SJSA1 (cell line): ENCODE data around the gene PARK7. TPM values are rescaled to one million over a fixed set of nuclear protein-coding genes. Genes with fewer than 3 reads are reported as not detected.
"Not testable (repeated sequence)": the region's sequence is repeated elsewhere in the genome, so short reads cannot be mapped to it uniquely, and the experiment has no call there.

Source experiments
- DNase-seq, 2 experiments: peaks; one replicate each; pipeline ENCODE4 v3.0.0-alpha.2; 2015 to 2020; ENCODE audit warnings: low spot score in 2 of 2, low read depth in 1 of 2
- H3K27ac ChIP-seq: fragments of 250-450 bp; sonication (Bioruptor Pico); 2 replicates; pipeline ENCODE4 v1.5.1; 2020; ENCODE audit warnings: mild to moderate bottlenecking, moderate library complexity
- H3K27me3 ChIP-seq: fragments of 250-450 bp; sonication (Bioruptor Pico); replicated peaks from 2 replicates; pipeline ENCODE4 v1.5.1; 2020; ENCODE audit warnings: mild to moderate bottlenecking, moderate library complexity
- H3K36me3 ChIP-seq: fragments of 250-450 bp; sonication (Bioruptor Pico); 2 replicates; pipeline ENCODE4 v1.5.1; 2020; ENCODE audit warnings: mild to moderate bottlenecking
- H3K4me1 ChIP-seq: fragments of 250-450 bp; sonication (Bioruptor Pico); replicated peaks from 2 replicates; pipeline ENCODE4 v1.6.1; 2021; ENCODE audit warnings: mild to moderate bottlenecking
- H3K4me3 ChIP-seq: fragments of 250-450 bp; sonication (Bioruptor Pico); 2 replicates; pipeline ENCODE4 v1.5.1; 2020; ENCODE audit warnings: mild to moderate bottlenecking
- H3K9me3 ChIP-seq: fragments of 250-450 bp; sonication (Bioruptor Pico); replicated peaks from 2 replicates; pipeline ENCODE4 v1.5.1; 2020; ENCODE audit warnings: mild to moderate bottlenecking
- total RNA-seq: library from RNA; depleted of rRNA; stranded (reverse); fragments of >200 nt; shearing (Covaris generic); gene quantifications from 2 replicates; pipeline ENCODE4 v1.2.3, GENCODE V29; 2014

The PARK7 gene
- total RNA-seq, 1 experiment from 2014 or later: 436 TPM

DNA sequence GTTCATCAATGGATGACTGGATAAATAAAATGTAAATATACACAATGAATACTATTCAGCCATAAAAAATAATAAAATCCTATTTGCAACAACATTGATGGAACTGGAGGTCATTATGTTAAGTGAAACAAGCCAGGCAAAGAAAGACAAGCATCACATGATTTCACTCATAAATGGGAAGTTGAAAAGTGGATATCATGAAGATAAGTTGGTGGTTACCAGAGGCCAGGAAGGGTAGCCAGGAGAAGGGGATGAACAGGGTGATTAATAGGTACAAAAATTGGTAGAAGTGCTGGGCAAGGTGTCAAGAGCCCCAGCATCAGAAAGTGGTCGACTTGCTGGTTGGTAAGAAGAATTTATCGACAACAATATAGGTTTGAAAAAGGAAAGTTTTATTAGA, 1.3 kb upstream of the PARK7 start:
- H3K36me3 ChIP-seq: peaks cover 28% of the 10 kb centered on the region
- peaks cover 6% of the 10 kb centered on the region; the same call in 1 of the 2 replicates for H3K4me1 ChIP-seq
- H3K27me3 ChIP-seq: no peaks in the 10 kb centered on the region
- DNase-seq: no peak
- no peak overlapping the region for H3K27ac ChIP-seq
- no peak overlapping the region for H3K4me3 ChIP-seq
- no peaks in the 10 kb centered on the region for H3K9me3 ChIP-seq

DNA sequence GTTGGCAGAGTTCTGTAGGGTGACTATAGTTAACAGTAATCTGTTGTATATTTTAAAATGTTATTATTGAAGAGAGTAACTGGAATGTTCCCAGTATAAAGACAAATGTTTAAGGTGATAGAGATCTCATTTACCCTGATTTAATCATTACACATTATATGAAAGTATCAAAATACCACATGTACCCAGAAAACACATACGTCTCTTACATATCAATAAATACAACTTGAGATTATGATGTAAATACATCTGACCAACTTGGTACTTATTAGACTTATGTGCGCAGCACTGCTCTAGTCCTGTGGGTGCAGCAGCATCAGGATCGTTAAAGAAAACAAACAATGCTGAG, 670 bp upstream of the PARK7 start:
- DNase-seq: no peak
- no peaks in the 10 kb centered on the region for H3K9me3 ChIP-seq
- peaks cover 6% of the 10 kb centered on the region; the same call in 1 of the 2 replicates for H3K4me1 ChIP-seq
- peak overlapping the region; percentile 85 for H3K27ac ChIP-seq
- H3K36me3 ChIP-seq: peaks cover 35% of the 10 kb centered on the region
- H3K27me3 ChIP-seq: no peaks in the 10 kb centered on the region
- peak overlapping the region; percentile 93 for H3K4me3 ChIP-seq

DNA sequence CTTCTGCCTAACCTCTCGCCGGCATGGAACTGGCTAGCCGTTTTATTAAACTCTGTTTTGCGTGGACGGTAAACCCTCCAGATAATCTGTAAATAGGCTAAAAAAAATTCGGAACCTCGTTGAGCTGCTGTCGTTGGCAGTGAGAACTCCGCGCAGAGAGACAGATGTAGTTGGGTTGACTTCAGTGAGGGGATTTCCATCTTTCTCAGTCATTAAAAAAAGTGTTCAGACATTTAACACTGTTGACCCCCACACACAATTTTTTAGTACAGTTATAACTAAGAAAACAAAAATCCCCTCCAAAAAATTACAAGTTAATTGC, 464 bp downstream of the PARK7 start:
- DNase-seq: no peak
- Histone ChIP-seq H3K4me1 (peaks cover 6% of the 10 kb centered on the region; the same call in 1 of the 2 replicates), H3K36me3 (peaks cover 46% of the 10 kb centered on the region), H3K27ac (peak overlapping the region; percentile 85), H3K27me3 (no peaks in the 10 kb centered on the region), H3K4me3 (peak overlapping the region; percentile 93), H3K9me3 (no peaks in the 10 kb centered on the region)

DNA sequence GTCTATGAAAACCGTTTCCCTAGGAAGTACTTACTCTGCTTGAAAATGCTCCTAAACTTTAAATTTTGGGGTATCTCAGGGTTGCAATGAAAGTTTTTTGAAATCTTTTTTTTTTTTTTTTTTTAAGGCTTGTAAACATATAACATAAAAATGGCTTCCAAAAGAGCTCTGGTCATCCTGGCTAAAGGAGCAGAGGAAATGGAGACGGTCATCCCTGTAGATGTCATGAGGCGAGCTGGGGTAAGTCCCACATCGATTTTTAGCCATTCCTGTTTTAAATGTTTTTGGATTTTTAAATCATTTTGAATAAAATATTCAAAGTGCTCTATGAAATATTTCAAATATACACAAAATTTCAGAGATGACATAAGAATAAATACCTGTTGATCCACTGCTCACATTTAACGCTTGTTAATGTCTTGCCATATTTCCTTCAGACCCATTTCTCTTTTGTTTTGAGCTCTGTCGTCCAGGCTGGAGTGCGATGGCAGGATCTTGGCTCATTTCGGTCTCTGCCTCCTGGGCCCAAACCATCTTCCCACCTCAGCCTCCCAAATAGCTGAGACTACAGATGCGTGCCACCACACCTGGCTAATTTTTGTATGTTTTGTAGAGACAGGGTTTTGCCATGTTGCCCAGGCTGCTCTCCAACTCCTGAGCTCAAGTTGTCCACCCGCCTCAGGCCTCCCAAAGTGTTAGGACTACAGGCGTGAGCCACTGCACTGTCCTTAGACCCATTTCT, 1.3 kb downstream of the PARK7 start:
- no peaks in the 10 kb centered on the region for H3K9me3 ChIP-seq
- no peak for DNase-seq
- H3K4me1 ChIP-seq: peaks cover 6% of the 10 kb centered on the region; the same call in 1 of the 2 replicates
- peaks cover 55% of the 10 kb centered on the region for H3K36me3 ChIP-seq
- H3K4me3 ChIP-seq: peak overlapping the region; percentile 93
- H3K27me3 ChIP-seq: no peaks in the 10 kb centered on the region
- H3K27ac ChIP-seq: peak overlapping the region; percentile 85; the same call in 1 of the 2 replicates

DNA sequence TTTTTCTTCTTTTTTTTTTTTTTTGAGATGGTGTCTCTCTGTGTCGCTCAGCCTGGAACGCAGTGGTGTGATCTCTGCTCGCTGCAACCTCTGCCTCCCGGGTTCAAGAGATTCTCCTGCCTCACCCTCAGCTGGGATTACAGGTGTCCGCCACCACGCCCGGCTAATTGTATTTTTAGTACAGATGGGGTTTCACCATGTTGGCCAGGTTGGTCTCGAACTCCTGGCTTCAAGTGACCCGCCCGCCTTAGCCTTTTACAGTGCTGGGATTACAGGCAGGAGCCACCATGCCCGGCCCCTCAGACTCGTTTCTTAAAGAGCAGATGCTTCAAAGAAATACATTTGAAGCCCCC, 1.8 kb downstream of the PARK7 start:
- not testable (repeated sequence) for H3K9me3 ChIP-seq
- H3K36me3 ChIP-seq: peaks cover 58% of the 10 kb centered on the region

DNA sequence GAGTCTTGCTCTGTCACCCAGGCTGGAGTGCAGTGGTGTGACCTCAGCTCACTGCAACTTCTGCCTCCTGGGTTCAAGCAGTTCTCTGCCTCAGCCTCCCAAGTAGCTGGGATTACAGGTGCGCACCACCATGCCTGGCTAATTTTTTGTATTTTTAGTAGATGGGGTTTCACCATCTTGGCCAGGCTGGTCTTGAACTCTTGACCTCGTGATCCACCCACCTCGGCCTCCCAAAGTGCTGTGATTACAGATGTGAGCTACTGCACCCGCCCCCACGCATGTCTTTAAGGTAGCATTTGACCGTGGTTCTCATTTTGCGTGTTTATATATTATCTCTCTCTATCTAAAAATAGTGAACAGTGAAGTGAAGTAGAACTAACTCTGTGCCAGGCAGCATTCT, 2.3 kb downstream of the PARK7 start:
- H3K4me3 ChIP-seq, H3K4me1 ChIP-seq, H3K27me3 ChIP-seq, DNase-seq, H3K9me3 ChIP-seq, H3K27ac ChIP-seq: not testable (repeated sequence)
- peaks cover 63% of the 10 kb centered on the region for H3K36me3 ChIP-seq

More for the DNA sequence above, 1.8 kb downstream of the PARK7 start:
- H3K27me3 ChIP-seq, H3K4me3 ChIP-seq, DNase-seq, H3K4me1 ChIP-seq, H3K27ac ChIP-seq: not testable (repeated sequence)

DNA sequence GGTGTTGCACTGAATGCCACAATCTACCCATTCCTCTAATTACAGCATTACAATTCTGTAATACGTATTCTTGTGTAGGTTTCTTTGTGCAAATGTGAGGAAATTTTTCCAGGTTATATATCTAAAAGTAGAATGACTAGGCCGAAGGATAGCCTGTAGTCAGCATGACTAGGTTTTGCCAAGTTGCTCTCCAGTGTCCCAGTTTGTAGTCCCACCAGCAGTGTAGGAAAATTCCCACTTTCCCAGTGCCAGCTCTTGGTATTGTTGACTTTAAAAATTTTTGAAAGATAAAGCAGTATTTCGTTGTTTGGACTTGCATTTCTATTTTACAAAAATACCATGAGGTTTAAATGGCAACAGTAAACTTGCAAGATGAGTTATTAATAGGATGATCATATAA, 3.0 kb downstream of the PARK7 start:
- H3K36me3 ChIP-seq: peaks cover 70% of the 10 kb centered on the region
- no peak for DNase-seq
- no peak overlapping the region for H3K27ac ChIP-seq
- no peaks in the 10 kb centered on the region for H3K9me3 ChIP-seq
- H3K4me3 ChIP-seq: no peak overlapping the region
- H3K27me3 ChIP-seq: no peaks in the 10 kb centered on the region
- peaks cover 6% of the 10 kb centered on the region; the same call in 1 of the 2 replicates for H3K4me1 ChIP-seq

DNA sequence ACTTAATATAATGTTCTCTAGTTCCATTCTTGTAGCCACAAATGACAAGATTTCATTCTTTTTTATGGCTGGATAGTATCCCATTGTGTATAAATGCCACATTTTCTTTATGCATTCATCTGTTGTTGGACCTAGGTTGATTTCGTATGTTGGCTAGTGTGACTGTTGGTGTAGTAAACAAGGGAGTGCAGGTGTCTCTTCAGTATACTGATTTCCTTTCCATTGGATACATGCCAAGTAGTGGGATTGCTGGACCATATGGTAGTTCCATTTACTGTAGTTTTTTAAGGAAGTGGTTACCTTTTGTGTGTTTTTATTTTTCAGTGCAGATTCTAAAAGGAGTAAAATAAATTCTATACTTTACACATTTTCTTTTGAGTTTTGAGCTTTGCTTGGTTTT, 5.7 kb downstream of the PARK7 start:
- Histone ChIP-seq H3K4me1 (no peaks in the 10 kb centered on the region; the same call in 1 of the 2 replicates), H3K27me3 (no peaks in the 10 kb centered on the region), H3K27ac (no peak overlapping the region), H3K9me3 (no peaks in the 10 kb centered on the region), H3K36me3 (peaks cover 91% of the 10 kb centered on the region), H3K4me3 (no peak overlapping the region)
- no peak for DNase-seq

DNA sequence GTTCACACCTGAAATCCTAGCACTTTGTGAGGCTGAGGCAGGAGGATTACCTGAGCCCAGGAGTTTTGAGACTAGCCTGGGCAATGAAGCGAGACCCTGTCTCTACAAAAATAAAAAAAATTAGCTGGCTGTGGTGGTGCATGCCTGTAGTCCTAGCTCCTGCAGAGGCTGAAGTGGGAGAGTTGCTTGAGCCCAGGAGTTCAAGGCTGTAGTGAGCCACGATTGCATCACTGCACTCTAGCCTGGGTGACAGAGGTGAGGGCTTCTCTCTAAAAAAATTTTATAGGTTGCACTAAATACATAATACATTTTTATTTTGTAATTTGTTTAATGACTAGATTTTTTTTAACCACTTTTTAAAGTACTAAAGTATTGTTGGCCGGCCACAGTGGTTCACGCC, 6.1 kb downstream of the PARK7 start:
- Histone ChIP-seq H3K9me3 (no peaks in the 10 kb centered on the region), H3K36me3 (peaks cover 96% of the 10 kb centered on the region), H3K4me1 (no peaks in the 10 kb centered on the region; the same call in 1 of the 2 replicates), H3K4me3 (no peak overlapping the region), H3K27ac (no peak overlapping the region), H3K27me3 (no peaks in the 10 kb centered on the region)
- DNase-seq: no peak

DNA sequence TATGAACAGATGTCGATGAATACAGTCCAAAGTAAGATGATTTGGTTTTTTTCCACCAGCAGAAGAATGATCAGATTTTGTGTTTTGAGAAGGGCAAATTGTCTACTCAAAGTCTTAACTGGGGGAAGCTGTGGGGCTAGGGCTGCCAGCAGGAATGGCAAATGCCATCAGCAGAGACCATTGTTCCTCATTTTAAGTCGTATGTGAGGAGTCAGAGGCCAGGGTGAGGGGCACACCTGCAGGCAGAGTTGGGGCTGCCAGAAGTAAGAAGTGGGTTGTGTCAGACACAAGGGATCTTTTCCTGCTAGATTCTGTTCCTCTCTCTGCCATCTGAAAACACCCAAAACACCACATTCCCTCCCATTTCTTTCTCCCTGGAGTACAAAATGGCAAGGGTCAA, 8.7 kb downstream of the PARK7 start:
- no peak for DNase-seq
- Histone ChIP-seq H3K27ac (no peak overlapping the region), H3K36me3 (peaks cover 83% of the 10 kb centered on the region), H3K4me3 (no peak overlapping the region), H3K27me3 (no peaks in the 10 kb centered on the region), H3K4me1 (no peaks in the 10 kb centered on the region), H3K9me3 (no peaks in the 10 kb centered on the region)

DNA sequence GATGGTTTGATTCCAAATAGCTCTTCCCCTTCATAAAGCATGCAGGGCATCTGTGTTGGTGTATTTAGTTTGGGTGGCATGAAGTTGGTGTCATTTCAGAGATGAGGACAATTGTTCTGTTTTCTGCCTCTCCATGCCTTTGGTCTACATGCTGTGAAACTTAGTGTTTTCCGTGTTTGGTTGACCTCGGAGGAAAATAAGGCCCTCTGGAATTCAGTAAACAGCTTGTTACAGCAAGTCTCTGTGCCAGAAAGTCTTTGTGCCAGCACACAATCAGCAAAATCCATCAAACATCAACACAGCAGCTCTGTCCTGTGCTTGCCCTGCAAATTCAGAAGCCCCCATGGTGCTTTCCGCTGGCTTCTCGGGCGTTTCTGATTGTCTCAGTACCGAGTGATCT, 9.5 kb downstream of the PARK7 start:
- Histone ChIP-seq H3K9me3 (no peaks in the 10 kb centered on the region), H3K4me3 (no peak overlapping the region), H3K27me3 (no peaks in the 10 kb centered on the region), H3K4me1 (no peaks in the 10 kb centered on the region), H3K27ac (no peak overlapping the region), H3K36me3 (peaks cover 83% of the 10 kb centered on the region)
- no peak for DNase-seq

DNA sequence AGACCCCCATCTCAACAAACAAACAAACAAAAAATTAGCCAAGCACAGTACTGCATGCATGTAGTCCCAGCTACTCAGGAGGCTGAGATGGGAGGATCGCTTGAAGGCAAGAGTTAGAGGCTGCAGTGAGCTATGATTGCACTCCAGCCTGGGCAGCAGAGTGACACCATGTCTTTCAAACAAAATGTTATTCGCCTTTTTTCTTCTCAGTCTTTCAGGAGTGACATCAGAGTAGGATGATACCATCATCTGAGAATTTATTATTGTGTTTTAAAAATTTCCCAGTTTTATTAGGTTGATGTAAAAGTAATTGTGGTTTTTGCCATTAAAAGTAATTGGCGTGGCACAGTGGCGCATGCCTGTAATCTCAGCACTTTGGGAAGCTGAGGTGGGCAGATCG, 10.8 kb downstream of the PARK7 start:
- H3K4me1 ChIP-seq: no peaks in the 10 kb centered on the region
- DNase-seq: no peak
- H3K9me3 ChIP-seq: no peaks in the 10 kb centered on the region
- no peak overlapping the region for H3K27ac ChIP-seq
- no peak overlapping the region for H3K4me3 ChIP-seq
- no peaks in the 10 kb centered on the region for H3K27me3 ChIP-seq
- H3K36me3 ChIP-seq: peaks cover 83% of the 10 kb centered on the region

DNA sequence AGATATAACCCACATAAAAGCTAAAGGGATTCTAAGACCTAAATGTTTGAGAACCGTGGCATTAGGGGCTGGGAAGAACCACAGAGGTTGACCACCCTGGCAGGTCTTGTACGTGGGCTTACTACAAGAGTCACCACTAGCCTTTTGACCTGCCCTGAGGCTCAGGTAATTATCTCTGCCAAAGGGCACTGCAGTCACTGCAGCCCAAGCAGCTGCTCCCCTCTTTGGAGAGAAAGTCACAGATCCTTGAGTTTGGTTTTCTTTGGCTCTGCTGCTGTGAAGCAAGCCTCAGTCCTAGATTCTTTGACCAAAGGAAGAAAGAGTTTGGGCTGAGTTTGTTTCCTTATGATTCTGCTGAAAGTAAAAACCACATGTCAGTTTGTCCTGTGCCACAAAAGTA, 11.6 kb downstream of the PARK7 start:
- no peak for DNase-seq
- Histone ChIP-seq H3K9me3 (no peaks in the 10 kb centered on the region), H3K27ac (no peak overlapping the region), H3K27me3 (no peaks in the 10 kb centered on the region), H3K4me3 (no peak overlapping the region), H3K4me1 (no peaks in the 10 kb centered on the region), H3K36me3 (peaks cover 83% of the 10 kb centered on the region)

DNA sequence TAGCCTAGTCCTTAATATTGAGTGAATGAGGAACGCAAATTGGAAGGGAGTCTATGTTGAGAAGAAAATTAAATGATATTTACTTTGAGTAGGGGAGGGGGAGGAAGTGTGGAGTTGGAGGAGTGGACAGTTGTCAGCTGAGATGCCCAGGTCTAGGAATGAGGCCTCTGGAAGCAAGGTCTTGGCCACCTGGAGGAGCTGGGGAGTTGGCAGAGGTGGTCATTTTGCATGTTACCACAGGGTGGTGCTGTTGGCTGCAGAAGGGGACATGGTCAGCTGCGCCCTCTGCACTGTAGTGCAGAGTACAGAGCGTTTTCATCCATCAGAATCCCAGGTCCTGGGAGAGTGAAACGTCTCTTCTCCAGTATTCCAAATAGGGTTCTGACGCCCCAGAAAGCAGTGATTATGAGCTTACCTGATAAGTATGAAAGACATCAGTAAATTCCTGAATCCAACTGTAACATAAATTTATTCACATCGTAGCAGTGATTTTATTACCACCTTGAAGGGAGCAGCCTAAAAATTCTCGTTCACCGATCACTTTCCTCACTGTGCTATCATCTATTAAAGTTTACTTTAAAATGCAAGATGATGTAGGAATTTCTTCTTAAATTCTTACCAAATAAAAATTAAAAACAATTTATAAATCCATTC, 13.8 kb downstream of the PARK7 start:
- Histone ChIP-seq H3K36me3 (peaks cover 83% of the 10 kb centered on the region), H3K27me3 (no peaks in the 10 kb centered on the region), H3K27ac (no peak overlapping the region), H3K9me3 (no peaks in the 10 kb centered on the region), H3K4me3 (no peak overlapping the region), H3K4me1 (no peaks in the 10 kb centered on the region)
- DNase-seq: peak; percentile 64 to 80
